GM21529 (cell line): ENCODE measurements around the gene CRYZ.
"Not testable (repeated sequence)": the region's sequence is repeated elsewhere in the genome, so short reads cannot be mapped to it uniquely, and the experiment has no call there.

ENCODE experiments used
- ATAC-seq: cut with Tn5 transposase; IDR thresholded peaks from one replicate; pipeline ENCODE4 v1.9.1; 2021; ENCODE audit not compliant: unreplicated experiment

Gene CRYZ

GRCh38 chr1:74732960-74733603 lies at the start of gene CRYZ, which contains the start of gene TYW3:
TSS of gene CRYZ (minus strand) at chr1:74733050. CDS start at chr1:74724821, 8,229 bp downstream.
TSS of gene TYW3 (plus strand) at chr1:74733152. CDS start at chr1:74733245, 93 bp downstream.
- ATAC-seq = peak; percentile 68

- no peak for ATAC-seq
These were observed 47.7 kb upstream of the CRYZ start for GRCh38 chr1:74780594-74780993.

- ATAC-seq = no peak
These were observed 46.9 kb upstream of the CRYZ start for GRCh38 chr1:74779750-74780149.

GRCh38 chr1:74777525-74777924 lies 44.7 kb upstream of the CRYZ start:
- no peak for ATAC-seq

- ATAC-seq = no peak
These were observed 42.9 kb upstream of the CRYZ start for GRCh38 chr1:74775735-74776134.

- no peak for ATAC-seq
These were observed 40.7 kb upstream of the CRYZ start for GRCh38 chr1:74773582-74773981.

- ATAC-seq = no peak
These were observed 40.1 kb upstream of the CRYZ start for GRCh38 chr1:74772945-74773344.

GRCh38 chr1:74771913-74772515 lies 39.2 kb upstream of the CRYZ start:
- ATAC-seq = peak; percentile 69

- ATAC-seq = peak; percentile 54
These were observed 34.6 kb upstream of the CRYZ start for GRCh38 chr1:74767490-74767889.

- no peak for ATAC-seq
These were observed 33.7 kb upstream of the CRYZ start for GRCh38 chr1:74766579-74766978.

GRCh38 chr1:74763807-74764206 lies 31.0 kb upstream of the CRYZ start:
- no peak for ATAC-seq

- not testable (repeated sequence) for ATAC-seq
These were observed 23.8 kb upstream of the CRYZ start for GRCh38 chr1:74756650-74757049.

- ATAC-seq = no peak
These were observed 22.6 kb upstream of the CRYZ start for GRCh38 chr1:74755475-74755874.

- no peak for ATAC-seq
These were observed 20.3 kb upstream of the CRYZ start for GRCh38 chr1:74753104-74753503.

- ATAC-seq = no peak
These were observed 16.1 kb upstream of the CRYZ start for GRCh38 chr1:74748960-74749359.

GRCh38 chr1:74745247-74745646 lies 12.4 kb upstream of the CRYZ start:
- not testable (repeated sequence) for ATAC-seq

GRCh38 chr1:74740307-74740980 lies 7.6 kb upstream of the CRYZ start:
- ATAC-seq = not testable (repeated sequence)

- ATAC-seq = no peak
These were observed 4.5 kb upstream of the CRYZ start for GRCh38 chr1:74737333-74737732.

- ATAC-seq = peak; percentile 50
These were observed 994 bp upstream of the CRYZ start for GRCh38 chr1:74733604-74734484.

GRCh38 chr1:74732071-74732946 lies 541 bp downstream of the CRYZ start:
- ATAC-seq = peak; percentile 16
